HG02840 (cell line): ENCODE results near the gene WDR91.

Experiments used
- ATAC-seq: cut with Tn5 transposase; IDR thresholded peaks from one replicate; pipeline ENCODE4 v1.9.1; 2021; ENCODE audit warnings: mild to moderate bottlenecking, moderate library complexity, moderate number of reproducible peaks; ENCODE audit not compliant: unreplicated experiment, low FRiP score

The WDR91 gene

DNA sequence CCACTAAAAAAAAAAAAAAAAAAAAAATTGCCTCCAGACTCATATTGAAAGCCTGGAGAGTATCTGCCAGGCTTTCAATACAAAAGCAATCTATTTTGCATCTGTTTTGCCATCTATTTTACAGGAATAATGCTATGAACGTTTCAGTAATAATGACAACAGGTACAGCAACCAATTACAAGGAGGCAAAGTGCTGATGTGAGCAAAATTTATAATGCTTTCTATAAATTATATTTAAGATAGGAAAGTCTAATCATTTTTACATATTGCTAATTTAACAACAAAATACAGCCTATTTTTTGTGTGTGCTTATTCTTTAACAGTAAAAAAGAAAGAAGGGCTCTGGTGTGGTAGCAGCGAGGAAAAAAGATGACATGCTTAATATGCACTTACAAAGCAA is 10.0 kb downstream of the WDR91 start:
- no peak for ATAC-seq

DNA sequence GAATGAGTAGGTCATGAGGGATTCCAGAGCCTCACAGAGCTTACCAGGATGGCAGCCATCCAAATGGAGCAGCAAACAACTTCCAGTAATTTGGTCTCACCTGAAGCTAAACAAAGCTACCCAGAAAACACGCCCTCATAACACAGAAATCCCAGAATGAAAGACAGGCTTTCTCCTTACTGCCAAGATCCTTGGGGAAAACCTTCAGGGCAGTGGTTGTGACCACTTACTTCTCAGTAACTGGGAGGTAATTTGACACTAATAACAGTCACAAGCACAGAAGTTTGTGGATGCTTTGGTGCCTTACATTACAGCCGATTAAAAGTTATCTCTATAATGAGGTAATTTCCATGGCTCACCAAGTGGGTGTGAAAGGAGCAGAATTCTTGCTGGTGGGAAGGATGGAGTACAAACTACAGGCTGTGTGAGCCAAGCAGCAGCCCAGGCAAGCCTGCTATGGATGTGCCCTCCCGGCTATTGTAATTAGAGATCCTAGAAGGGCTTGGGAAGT is 10.4 kb downstream of the WDR91 start:
- no peak for ATAC-seq

DNA sequence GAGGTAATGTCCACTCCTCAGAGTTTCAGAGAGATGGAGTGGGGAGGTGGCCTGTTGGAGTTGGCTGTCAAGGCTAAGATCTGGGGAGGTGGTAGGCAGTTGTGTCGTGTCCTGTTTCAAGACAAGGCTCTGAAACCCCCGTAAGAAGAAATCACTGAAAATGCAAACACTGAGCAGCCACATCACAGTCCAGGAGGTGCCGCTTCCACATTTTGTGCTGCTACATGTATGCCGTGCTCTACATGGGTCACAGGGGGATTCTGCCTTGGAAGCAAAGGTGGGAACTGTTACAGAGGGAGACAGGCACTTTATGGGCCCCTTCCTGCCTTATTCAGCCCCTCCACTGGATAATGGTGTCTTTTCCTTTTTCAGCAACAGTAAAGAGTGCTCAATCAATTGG is 11.9 kb downstream of the WDR91 start:
- no peak for ATAC-seq

DNA sequence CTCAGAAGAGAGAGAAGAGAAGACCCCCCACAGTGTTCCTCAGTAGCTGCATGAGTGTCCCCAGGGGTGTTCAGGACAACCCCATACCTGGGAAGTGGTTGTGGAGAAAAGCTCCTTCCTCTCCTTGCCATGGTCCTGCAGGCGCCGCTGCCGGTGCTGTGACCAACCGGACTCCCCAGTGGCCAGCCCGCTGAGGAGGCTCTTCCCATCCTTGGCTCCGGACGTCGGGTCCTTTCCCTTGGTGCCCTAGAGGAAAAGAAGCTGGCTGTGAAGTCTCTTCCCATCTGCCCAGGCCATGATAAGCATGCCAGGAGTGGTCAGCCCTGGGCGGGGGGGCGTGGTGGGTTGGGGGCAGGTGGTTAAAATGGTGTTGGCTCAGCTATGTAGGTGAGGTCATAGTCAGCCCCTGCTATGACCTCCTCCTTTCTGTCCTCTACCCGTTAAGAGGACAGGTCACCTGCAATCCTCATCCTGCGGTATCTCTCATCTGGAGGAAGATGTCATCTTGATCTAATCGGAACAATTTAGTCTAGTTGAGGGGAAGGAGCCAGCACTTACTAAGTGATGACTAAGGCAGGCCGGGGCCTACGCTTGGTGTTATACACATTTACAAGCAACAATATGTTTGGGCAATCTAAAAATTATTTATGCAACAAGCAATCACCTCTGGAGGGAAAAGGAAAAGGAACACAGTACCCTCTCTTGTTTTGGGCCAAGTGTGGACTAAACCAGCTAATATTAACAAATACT is 13.2 kb downstream of the WDR91 start:
- ATAC-seq, result no peak

DNA sequence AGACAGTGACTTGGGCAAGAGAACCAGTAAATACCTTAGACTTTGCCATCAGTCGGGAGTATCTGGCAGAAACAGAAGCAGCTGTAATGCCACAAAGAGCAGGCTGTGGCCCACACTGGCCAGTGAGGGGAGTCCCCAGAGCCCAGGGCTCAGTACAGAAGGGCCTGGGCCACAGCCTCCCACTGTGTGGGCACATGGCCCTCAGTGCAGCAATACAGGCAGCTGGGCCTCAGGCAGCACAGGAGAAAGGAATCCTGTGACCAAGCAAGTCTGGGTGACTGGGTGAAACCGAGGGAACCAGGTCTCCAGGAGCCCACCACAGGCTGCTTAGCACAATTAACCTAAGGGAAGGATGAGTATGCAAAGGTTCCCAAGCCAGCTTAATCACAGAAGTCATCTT is 14.0 kb downstream of the WDR91 start:
- ATAC-seq, result no peak

DNA sequence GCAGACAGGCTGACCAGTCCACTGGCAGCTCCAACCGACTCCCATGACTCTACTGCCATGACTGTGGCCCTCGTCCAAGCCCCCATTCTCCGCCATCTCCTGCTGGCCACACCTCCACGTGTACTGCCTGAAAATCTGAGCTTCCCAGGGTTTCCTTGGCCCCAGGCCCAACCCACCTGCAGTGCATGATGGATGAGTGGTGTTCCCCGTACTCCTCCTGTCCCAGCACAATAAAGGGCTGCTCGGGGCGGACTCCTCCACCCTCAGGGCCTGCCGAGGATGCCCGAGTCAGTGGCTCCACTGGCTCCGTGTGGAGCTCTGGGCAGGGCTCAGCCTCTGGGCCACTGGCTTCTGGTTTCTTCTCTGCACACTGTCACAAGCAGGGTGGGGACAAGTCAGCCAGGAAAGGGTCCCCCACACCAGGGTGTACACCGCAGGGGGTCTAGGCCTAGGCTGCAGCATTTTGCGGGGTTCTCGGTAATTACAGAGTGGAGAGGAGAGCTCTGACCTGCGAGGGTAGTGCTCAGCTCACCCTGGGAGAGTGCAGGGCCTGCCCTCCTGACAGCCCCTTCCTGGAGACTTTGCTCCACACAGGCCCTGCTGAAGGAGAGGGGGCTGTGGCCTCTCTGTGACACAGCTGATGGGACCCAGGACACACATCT is 15.2 kb downstream of the WDR91 start:
- ATAC-seq, result no peak

DNA sequence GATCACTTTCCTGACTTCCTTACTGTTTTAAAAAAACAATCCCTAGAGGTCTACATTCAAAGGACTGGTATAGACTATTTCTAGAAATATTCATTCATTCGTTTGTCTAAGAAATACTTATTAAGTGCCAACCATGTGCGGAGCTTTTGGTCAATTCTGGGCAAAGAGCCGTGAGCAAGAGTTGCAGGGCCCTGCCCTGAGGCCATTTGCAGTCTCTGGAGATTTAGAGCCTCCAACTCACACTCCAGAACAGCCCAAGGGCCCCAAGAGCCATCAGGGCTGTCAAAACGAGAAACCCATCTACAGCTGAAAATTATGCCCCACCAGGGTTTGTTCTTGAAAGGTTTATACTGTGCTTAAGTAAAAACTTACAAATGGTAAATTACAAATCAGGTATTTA is 16.2 kb downstream of the WDR91 start:
- no peak for ATAC-seq

DNA sequence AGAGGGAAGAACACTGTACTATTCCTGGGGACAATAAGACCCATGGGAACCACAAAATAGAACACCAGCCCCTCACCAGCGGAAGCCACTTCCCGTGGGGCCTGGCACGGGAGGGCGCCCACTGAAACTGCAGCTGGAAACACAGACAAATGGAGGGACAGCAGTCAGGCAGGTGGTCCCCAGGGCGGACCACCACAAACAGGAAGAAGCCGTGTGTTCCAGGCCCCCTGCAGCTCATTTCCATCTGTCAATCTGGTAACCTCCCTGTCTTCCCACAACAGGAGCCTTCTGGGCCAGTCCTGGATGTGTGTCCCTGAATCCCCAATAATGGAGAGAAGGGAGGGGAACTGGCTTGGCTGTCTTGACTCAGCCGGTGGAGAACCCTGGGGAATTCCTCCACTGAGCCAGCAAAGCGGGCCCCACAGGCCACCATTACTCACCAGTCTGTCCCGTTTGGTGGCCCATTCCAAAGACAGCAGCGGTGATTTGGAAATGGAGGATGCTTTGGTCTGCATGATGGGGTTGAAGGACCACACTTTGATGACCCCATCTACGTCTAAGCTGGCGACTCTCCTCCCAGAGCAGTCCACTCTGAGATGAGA is 16.7 kb downstream of the WDR91 start:
- no peak for ATAC-seq

DNA sequence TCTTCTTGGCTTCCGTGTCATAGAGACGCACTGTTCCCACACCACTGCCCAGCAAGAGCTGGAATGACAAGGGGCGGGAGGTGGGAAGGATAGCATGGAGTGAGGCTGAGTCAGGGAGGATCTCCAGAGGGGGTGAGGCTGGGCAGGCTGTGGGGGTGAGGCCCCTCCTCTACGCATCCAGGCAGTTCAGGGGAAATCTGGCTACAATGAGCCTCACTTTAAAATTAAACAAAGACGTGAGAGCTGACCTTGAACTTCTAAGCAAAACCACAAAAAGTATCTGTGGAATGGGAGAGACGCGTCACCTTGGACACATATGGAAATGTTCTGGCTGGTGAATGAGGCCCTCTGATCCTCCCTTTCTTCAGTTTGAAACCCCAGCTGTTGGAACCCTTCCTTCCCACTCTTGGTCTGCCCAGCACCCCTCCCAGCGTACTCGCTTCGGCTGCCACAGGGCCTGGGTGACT is 17.7 kb downstream of the WDR91 start:
- ATAC-seq, result no peak

DNA sequence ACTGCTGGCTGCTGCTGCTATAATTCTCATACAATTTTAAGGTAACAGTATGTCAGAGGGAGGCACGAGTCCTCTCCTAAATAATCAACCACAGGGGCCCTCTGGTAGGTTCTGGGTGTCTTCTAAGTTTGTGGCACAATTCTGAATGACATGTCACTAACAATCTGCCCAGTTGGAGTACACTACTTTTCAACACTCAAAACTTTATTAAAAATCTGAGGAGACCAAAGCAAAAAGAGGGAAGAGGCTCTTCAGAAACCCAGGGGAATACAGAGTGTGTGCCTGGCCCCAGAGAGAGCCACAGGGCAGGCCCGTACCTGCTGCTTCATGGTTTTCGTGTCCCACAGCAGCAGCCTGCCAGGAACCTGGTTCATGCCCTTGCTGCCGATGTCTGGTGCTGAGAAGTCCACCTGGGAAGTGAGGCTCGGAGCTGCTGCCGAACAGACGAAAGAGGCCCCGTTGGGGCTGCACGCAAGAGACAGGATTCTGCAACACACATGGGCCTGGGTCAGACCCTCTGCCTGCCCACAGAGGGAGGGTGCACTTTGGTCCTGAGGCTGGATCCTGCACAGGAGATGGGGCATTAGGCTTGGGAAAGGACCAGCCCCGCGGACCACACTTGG is 18.3 kb downstream of the WDR91 start:
- no peak for ATAC-seq

DNA sequence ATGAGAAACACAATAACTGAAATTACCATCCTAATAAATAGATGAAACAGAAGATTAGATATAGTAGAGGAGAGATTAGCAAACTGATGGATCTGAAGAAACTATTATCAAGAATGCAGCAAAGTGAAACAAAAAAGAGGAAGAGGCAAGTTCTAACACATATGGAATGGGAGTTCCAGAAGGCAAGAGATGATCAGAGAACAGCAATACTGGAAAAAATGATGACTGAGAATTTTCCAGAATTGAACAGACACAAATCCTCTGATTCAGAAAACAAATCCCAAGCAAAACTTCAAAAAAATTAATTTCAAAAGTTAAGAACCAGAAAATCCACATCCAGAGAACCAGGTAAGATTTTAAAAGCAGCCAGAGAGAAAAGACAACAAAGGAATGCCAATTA is 20.6 kb downstream of the WDR91 start:
- no peak for ATAC-seq

DNA sequence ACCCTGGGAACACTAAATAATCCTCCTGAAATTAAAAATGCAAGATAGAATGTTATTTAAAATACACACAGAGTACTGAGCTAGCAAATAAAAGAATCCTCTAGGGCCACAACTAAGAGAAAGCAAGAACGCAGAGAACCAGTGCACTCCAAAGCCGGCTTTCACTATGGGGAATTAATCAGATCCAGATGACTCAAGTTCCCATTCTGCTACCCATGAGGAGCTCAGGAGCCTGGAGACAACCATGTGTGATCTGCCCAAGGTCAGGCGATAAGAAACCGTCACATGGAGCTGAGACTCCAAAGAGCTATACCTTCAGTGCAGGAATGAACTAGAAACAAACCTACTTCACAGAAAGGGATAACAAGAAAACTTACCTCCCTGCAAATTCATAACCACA is 21.4 kb downstream of the WDR91 start:
- no peak for ATAC-seq

DNA sequence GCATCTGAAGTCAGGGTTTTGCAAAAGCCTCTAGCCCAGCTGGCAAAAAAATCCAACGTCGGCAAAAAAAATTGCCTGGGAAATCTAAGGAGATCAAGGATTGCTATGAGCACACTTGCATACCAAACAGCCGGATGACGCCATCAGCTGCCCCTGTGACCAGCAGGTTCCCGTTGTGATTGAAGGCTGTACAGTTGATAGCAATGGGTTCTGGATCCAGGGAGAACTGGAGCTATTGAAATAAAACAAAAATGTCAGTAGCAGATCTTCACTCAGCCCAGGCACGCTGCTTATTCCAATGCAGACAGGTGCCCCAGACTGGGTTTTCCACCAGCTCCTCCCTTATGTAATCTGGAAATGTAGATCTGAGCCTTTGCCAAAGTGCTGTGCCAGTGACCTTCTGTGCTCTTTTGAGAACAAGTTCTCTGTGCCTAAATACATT is 22.1 kb downstream of the WDR91 start:
- ATAC-seq, result no peak

DNA sequence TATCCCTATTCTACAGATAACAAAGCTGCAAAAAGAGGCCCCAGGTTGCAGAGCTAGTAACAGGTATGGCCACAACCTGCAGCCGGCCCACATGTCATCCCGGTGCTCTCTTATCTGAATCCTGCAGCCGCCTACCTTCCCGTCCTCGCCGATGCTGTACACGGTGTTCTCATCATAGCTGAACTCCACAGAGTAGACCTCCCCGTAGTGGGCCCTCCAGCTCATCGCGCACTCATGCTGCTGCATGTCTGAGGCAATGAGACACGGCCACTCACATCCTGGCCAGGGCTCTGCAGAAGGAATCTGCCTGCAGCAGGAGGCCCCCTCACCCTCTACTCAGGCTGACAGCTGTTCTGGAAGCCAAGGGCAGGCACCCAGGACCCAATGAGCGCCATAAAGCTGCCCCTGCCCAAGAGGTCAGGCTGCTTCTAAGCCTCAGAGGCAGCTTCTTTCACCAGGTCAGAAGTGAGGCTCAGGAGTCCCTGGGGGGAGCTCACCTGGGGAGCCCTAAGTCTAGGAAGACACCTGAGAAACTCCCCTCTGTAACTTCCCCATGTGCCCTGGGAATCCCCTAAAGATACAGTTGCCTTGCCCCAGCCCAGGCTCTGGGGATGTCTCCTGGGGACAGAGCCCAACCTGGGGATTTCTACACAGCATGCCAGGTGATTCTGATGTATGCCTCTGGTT is 22.9 kb downstream of the WDR91 start:
- no peak for ATAC-seq

DNA sequence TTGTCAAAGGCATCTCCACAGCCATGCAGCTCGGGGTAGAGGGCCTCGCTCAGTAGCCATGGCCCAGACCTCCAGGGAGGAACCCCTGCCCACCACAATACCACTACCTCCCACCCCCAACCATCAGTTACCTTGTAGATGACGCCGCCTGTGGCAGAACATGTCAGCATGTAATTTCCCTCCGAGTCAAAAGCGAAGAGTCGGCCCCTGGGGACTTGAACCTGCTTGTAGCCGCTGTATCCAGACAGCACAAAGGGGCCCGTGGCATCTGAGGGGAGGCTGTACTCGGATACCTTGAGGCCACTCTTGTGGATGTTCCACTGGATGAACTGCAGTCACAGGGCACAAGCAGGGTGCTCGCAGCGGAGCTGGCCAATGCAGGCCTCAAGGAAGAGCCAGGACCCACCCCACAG is 24.5 kb downstream of the WDR91 start:
- ATAC-seq, result no peak

DNA sequence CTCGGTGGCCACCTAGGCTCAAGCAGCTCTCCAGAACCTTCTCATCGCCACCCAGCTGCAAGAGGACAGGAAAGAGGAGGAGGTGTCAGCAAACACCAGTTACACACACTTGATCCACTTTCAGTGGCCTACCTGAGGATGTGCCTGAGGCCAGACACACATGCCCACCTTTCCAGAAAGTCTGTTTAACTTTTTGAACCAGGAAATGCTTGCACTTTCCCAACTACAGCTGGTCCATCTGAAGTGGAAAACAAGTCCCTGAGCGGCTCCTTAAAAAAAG is 25.1 kb downstream of the WDR91 start:
- no peak for ATAC-seq

DNA sequence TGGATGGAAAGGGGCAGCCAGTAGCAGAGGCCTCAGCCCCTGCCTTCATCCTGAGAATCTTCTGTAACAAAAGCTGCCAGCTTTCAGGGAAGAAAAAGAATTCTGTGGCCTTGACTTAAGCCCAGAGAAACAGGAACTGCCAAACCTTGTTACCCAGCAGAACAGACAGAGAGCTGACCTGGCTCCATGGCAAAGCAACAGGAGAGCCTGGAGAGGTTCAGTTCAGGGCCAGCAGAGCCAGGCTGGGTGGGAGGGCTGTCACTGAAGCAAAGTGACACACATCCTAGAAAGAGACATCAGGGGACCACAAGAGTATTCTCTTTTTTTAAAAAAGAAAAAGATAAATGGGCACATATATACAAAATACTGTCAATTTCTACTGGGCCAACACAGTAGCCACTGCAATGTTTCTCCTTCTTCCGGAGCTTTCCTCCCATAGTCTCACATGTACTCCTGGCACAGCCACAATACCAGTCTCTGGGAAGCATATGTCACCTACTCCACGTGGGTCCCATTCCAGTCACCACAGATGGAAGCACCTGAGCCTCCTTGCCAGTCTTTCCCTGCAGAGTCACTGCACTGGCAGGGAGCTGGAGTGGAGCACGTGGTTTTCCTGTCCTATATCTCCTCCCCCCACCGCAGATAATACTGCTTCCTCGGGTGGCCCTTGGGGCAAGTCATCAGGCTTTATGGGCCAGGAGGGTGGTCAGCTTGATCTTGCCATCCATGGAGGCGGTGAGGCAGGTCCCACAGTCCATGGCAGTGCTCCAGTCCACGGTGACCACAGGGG is 25.7 kb downstream of the WDR91 start:
- no peak for ATAC-seq

DNA sequence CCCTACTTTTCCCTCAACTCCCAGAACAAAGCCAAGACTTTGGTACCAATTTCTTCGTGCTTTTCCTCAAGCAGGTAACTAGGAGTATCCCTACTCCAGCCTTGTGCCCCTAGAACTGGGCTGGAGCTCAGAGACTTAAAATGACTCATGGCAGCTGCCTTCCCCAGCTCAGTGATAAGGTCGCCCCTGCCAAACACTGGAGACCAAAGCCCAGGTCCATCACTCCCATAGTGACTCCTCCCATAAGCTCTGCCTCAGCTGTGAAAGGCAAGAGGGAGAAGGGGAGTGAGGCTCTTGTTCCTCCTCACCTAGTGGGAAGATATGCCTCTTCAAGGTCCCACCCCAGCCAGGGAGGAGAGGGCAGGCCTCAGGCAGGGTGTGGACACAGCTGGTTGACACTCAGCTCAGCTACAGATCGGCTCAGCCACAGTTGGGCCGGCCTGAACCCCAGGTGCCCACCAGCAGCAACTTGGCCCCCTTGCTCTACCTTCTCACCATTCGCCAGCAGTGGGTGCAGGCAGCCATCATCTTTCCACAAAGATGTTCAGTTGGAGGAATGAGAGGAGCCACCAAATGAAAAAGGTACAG is 27.0 kb downstream of the WDR91 start:
- no peak for ATAC-seq

DNA sequence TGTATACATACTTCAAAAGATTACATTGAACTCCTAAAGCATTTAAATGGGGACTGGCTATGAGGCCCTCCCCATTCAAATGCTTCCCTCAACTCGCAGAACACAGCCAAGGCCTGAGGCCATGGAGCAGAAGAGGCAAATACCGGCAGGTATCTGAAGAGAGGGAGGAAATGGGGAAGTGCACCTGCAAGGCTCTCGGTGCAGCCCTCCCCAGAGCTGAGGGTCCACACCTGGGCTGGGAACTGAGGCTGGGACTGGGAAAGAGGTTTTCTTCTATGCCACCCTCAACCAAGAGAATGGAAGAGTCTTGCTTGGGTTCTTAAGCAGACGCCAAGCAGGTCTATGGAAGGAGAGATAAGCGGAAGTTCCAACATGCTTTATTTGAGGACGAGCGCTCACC is 27.8 kb downstream of the WDR91 start:
- no peak for ATAC-seq
